Mesothelial cell of epicardium (in vitro differentiated cells): ENCODE data around the gene GRAMD1A. TPM values are rescaled to one million over a fixed set of nuclear protein-coding genes. Genes with fewer than 3 reads are reported as not detected.

ENCODE experiments used
- DNase-seq, 2 experiments: peaks; one replicate each; pipeline ENCODE4 v3.0.0; 2021; ENCODE audit warnings: low spot score in 2 of 2; ENCODE audit not compliant: unreplicated experiment in 2 of 2
- H3K27ac Mint-ChIP-seq: 2 replicates; pipeline ENCODE4 v1.8.0; 2021; ENCODE audit warnings: mixed read lengths
- H3K27me3 Mint-ChIP-seq: 2 replicates; pipeline ENCODE4 v1.8.0; 2021; ENCODE audit warnings: low read depth, mixed read lengths
- H3K36me3 Mint-ChIP-seq: 2 replicates; pipeline ENCODE4 v1.8.0; 2021; ENCODE audit warnings: mixed read lengths
- H3K4me1 Mint-ChIP-seq: 2 replicates; pipeline ENCODE4 v1.8.0; 2021; ENCODE audit warnings: mixed read lengths
- H3K4me3 Mint-ChIP-seq: 2 replicates; pipeline ENCODE4 v1.8.0; 2021; ENCODE audit warnings: mild to moderate bottlenecking, moderate library complexity, mixed read lengths
- H3K9me3 Mint-ChIP-seq: 2 replicates; pipeline ENCODE4 v1.8.0; 2021; ENCODE audit warnings: mixed read lengths
- total RNA-seq: library from RNA; stranded (reverse); gene quantifications from 3 replicates; pipeline ENCODE4 v1.2.1, GENCODE V29; 2021
- TF ChIP-seq, protein P1 (sequence below): fragments of 200-600 bp; sonication (generic); IDR thresholded peaks from one replicate; pipeline ENCODE4 v1.5.0; 2021; ENCODE audit warnings: antibody characterized with exemption; ENCODE audit not compliant: unreplicated experiment

Gene GRAMD1A
- total RNA-seq, 1 donor from 2014 or later = 129 TPM

GRCh38 chr19:35009424-35010415 lies 9.6 kb downstream of the GRAMD1A start:
- no peaks in the 10 kb centered on the region for H3K9me3 Mint-ChIP-seq
- TF ChIP-seq, protein P1, sequence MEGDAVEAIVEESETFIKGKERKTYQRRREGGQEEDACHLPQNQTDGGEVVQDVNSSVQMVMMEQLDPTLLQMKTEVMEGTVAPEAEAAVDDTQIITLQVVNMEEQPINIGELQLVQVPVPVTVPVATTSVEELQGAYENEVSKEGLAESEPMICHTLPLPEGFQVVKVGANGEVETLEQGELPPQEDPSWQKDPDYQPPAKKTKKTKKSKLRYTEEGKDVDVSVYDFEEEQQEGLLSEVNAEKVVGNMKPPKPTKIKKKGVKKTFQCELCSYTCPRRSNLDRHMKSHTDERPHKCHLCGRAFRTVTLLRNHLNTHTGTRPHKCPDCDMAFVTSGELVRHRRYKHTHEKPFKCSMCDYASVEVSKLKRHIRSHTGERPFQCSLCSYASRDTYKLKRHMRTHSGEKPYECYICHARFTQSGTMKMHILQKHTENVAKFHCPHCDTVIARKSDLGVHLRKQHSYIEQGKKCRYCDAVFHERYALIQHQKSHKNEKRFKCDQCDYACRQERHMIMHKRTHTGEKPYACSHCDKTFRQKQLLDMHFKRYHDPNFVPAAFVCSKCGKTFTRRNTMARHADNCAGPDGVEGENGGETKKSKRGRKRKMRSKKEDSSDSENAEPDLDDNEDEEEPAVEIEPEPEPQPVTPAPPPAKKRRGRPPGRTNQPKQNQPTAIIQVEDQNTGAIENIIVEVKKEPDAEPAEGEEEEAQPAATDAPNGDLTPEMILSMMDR = no peak
- H3K27ac Mint-ChIP-seq = no peak overlapping the region
- H3K36me3 Mint-ChIP-seq = peaks cover 34% of the 10 kb centered on the region
- peaks cover 21% of the 10 kb centered on the region for H3K4me1 Mint-ChIP-seq
- no peak for DNase-seq
- no peaks in the 10 kb centered on the region for H3K27me3 Mint-ChIP-seq
- no peak overlapping the region for H3K4me3 Mint-ChIP-seq

DNA sequence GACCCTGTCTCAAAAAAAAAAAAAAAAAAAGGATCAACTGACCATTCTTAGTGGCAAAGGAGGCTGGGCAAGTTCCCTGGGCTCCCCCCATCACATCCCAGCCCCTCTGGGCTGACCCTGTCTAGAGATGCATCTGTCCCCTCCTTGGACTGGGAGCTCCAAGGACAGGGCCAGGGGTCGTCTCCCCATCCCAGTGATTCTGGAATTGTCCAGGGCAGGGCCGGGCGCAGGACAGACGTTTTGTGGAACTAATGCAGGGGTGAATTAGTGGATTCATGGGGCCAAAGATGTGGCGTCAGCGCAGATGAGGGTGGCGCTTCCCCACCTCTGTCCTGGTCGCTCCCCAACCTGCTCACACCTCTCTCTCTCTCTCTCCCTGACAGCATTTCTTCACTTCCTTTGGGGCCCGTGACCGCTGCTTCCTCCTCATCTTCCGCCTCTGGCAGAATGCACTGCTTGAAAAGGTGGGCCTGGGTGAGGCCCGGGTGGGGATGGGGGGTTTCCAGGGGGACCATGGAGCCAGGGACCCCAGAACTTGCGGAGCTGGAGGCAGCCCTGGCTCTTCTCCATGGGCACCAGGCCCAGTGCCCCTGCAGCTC lies 11.1 kb downstream of the GRAMD1A start:
- peaks cover 46% of the 10 kb centered on the region for H3K36me3 Mint-ChIP-seq
- no peak overlapping the region for H3K27ac Mint-ChIP-seq
- H3K4me3 Mint-ChIP-seq = no peak overlapping the region
- TF ChIP-seq, protein P1 = no peak
- no peaks in the 10 kb centered on the region for H3K9me3 Mint-ChIP-seq
- DNase-seq = no peak
- peaks cover 17% of the 10 kb centered on the region for H3K4me1 Mint-ChIP-seq
- H3K27me3 Mint-ChIP-seq = no peaks in the 10 kb centered on the region

- H3K27me3 Mint-ChIP-seq = no peaks in the 10 kb centered on the region
- no peaks in the 10 kb centered on the region for H3K9me3 Mint-ChIP-seq
- H3K4me3 Mint-ChIP-seq = no peak overlapping the region
- peaks cover 40% of the 10 kb centered on the region for H3K36me3 Mint-ChIP-seq
- TF ChIP-seq, protein P1 = no peak
- H3K27ac Mint-ChIP-seq = peak overlapping the region; percentile 87
- peaks cover 13% of the 10 kb centered on the region for H3K4me1 Mint-ChIP-seq
- DNase-seq = no peak
These were observed 11.9 kb downstream of the GRAMD1A start for GRCh38 chr19:35011737-35012682.

DNA sequence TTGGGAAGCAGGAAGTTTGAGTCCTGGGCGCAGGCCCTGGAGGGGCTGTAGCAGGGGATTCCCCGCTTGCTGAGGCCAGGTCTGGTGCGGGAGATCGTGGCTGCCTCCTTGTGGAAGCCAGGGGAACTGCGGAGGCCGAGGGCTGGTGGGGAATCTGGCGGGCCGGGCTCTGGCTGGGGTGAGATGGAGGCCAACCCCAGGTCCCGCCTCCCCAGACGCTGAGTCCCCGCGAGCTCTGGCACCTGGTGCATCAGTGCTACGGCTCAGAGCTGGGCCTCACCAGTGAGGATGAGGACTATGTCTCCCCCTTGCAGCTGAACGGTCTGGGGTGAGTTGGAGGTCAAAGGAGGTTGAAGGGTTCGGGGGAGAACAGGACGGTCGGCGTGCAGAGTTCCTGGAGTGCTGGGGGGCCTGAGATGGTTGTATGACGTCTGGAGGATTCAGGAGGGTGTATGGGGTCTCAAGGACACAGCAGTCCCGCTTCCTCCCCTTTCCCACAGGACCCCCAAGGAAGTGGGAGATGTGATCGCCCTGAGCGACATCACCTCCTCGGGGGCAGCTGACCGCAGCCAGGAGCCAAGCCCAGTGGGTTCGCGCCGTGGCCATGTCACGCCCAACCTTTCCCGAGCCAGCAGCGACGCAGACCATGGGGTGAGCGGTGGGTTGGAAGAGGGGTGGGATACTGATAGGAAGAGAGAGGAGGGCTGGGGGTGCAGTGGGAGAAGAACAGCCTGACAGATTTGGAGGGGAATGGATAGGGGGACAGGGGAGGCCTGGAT lies 13.1 kb downstream of the GRAMD1A start:
- TF ChIP-seq, protein P1 = peak; percentile 93
- H3K27me3 Mint-ChIP-seq = no peaks in the 10 kb centered on the region
- H3K36me3 Mint-ChIP-seq = peaks cover 47% of the 10 kb centered on the region
- H3K4me3 Mint-ChIP-seq = peak overlapping the region; percentile 12
- H3K4me1 Mint-ChIP-seq = peaks cover 13% of the 10 kb centered on the region
- H3K27ac Mint-ChIP-seq = peak overlapping the region; percentile 87
- DNase-seq = peak; percentile 65 to 90
- no peaks in the 10 kb centered on the region for H3K9me3 Mint-ChIP-seq
